Upper lobe of left lung (tissue), 4 donors: ENCODE measurements around the gene SAV1.

Experiments
- EP300 ChIP-seq, 4 donors: sonication (generic); formaldehyde crosslinking; IDR thresholded peaks; one replicate each; pipeline ENCODE4 v1.5.1; 2017; ENCODE audit warnings: antibody characterized with exemption in 4 of 4, control low read depth in 2 of 4
- POLR2A ChIP-seq, 4 donors: fragments of 450-650 bp; IDR thresholded peaks; one replicate each; pipeline ENCODE4 v1.5.1; 2016 to 2017; ENCODE audit warnings: antibody characterized with exemption in 4 of 4, mild to moderate bottlenecking in 2 of 4
- POLR2AphosphoS5 ChIP-seq, 2 donors: sonication (generic); formaldehyde crosslinking; IDR thresholded peaks; one replicate each; pipeline ENCODE4 v1.5.1; 2017; ENCODE audit warnings: antibody characterized with exemption in 2 of 2
- TF ChIP-seq, protein P1 (sequence below), 6 experiments: fragments of 450-650 bp in 4 of 6; fragments of 200-600 bp in 2 of 6; sonication (generic) in 2 of 6; IDR thresholded peaks; one replicate each; pipeline ENCODE4 v1.5.1; 2016 to 2019; ENCODE audit warnings: antibody characterized with exemption in 6 of 6

DNA sequence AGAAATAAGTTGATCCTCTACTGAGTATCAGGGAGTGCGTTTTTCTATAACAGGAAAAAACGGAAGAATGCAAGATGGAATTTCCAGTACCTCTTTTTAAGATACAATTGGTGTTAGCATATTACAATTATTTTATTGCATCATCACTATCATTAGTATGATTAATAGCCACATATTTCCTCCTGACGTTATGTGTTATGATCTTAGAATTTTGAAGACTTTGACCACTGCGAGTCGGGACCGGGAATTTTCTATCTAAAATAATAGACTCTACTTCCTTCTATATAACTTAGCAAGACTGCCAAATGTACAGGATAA lies 679 bp upstream of the SAV1 start:
- no peak for TF ChIP-seq POLR2AphosphoS5 (IDR thresholded peaks at IDR 0.05)
- TF ChIP-seq, protein P1, sequence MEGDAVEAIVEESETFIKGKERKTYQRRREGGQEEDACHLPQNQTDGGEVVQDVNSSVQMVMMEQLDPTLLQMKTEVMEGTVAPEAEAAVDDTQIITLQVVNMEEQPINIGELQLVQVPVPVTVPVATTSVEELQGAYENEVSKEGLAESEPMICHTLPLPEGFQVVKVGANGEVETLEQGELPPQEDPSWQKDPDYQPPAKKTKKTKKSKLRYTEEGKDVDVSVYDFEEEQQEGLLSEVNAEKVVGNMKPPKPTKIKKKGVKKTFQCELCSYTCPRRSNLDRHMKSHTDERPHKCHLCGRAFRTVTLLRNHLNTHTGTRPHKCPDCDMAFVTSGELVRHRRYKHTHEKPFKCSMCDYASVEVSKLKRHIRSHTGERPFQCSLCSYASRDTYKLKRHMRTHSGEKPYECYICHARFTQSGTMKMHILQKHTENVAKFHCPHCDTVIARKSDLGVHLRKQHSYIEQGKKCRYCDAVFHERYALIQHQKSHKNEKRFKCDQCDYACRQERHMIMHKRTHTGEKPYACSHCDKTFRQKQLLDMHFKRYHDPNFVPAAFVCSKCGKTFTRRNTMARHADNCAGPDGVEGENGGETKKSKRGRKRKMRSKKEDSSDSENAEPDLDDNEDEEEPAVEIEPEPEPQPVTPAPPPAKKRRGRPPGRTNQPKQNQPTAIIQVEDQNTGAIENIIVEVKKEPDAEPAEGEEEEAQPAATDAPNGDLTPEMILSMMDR (IDR thresholded peaks at IDR 0.05), result no peak
- TF ChIP-seq POLR2A (IDR thresholded peaks at IDR 0.05), result no peak
- no peak for TF ChIP-seq EP300 (IDR thresholded peaks at IDR 0.05)
